Fibroblast of the aortic adventitia (primary cell): ENCODE data around the gene CALML5. TPM values are rescaled to one million over a fixed set of nuclear protein-coding genes. Genes with fewer than 3 reads are reported as not detected.

Experiments
- DNase-seq: peaks from one replicate; pipeline ENCODE4 v3.0.0-alpha.2; 2010; ENCODE audit warnings: low read depth
- H3K4me3 ChIP-seq: 2 replicates; pipeline ENCODE4 v1.5.1; 2011; ENCODE audit warnings: low read depth, mild to moderate bottlenecking, control low read depth, low read length, moderate library complexity
- total RNA-seq: library from RNA; depleted of rRNA; stranded (reverse); fragments of >200 nt; gene quantifications from 2 replicates; pipeline ENCODE4 v1.2.3, GENCODE V29; 2012; ENCODE audit warnings: low replicate concordance
- TF ChIP-seq, protein P1 (sequence below): IDR thresholded peaks from 2 replicates; pipeline ENCODE4 v1.5.1; 2011; ENCODE audit warnings: mild to moderate bottlenecking, low read length, control low read depth, inconsistent platforms; ENCODE audit not compliant: insufficient read depth

The CALML5 gene
- total RNA-seq, 1 donor, result not detected

DNA sequence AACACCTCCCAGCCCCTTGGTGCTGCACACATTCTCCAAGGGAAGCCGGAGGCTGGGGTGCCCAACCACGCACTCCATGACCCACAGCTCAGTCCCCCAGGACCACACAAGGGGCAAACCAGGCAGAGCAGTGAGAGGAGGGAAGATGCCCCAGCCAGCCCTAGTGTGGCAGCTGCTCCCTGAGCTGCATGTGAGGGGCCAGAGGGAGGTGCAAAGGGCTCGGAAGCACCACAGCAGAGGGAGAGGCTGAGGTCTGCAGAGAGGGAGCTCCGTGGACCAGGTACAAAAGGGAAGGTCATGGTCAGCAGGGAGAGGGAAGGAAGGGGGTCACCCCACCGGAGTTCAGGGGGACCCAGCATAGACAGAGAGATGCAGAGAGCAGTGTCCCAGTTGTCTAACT, 1.5 kb upstream of the CALML5 start:
- DNase-seq, result no peak
- TF ChIP-seq, protein P1, sequence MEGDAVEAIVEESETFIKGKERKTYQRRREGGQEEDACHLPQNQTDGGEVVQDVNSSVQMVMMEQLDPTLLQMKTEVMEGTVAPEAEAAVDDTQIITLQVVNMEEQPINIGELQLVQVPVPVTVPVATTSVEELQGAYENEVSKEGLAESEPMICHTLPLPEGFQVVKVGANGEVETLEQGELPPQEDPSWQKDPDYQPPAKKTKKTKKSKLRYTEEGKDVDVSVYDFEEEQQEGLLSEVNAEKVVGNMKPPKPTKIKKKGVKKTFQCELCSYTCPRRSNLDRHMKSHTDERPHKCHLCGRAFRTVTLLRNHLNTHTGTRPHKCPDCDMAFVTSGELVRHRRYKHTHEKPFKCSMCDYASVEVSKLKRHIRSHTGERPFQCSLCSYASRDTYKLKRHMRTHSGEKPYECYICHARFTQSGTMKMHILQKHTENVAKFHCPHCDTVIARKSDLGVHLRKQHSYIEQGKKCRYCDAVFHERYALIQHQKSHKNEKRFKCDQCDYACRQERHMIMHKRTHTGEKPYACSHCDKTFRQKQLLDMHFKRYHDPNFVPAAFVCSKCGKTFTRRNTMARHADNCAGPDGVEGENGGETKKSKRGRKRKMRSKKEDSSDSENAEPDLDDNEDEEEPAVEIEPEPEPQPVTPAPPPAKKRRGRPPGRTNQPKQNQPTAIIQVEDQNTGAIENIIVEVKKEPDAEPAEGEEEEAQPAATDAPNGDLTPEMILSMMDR, result no peak
- H3K4me3 ChIP-seq, result no peak overlapping the region

DNA sequence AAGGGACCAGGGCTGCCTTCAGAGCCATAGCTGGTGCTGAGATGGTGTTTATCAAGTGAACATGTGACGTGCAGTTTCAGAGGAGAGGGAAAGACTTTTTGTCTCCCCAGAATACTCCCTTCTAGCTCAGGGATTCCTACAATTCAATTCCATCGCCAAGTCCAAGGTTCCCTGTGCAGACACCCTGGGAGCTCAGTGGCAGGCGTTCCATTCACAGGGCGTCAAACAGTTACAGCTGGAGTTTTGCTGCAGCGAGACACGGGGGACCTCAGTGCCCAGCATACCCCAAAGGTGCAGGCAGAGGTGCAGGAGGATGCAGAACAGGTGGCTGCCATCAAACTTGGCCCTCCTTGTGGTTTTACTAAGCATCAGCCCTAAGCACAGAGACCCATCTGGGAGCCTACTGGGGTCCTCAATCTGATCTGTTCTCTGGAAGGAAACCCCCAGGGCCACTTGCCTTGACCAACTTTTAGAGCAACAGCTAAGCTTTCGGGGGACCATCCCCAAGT, 846 bp upstream of the CALML5 start:
- no peak for DNase-seq
- TF ChIP-seq, protein P1, result no peak
- H3K4me3 ChIP-seq, result no peak overlapping the region

DNA sequence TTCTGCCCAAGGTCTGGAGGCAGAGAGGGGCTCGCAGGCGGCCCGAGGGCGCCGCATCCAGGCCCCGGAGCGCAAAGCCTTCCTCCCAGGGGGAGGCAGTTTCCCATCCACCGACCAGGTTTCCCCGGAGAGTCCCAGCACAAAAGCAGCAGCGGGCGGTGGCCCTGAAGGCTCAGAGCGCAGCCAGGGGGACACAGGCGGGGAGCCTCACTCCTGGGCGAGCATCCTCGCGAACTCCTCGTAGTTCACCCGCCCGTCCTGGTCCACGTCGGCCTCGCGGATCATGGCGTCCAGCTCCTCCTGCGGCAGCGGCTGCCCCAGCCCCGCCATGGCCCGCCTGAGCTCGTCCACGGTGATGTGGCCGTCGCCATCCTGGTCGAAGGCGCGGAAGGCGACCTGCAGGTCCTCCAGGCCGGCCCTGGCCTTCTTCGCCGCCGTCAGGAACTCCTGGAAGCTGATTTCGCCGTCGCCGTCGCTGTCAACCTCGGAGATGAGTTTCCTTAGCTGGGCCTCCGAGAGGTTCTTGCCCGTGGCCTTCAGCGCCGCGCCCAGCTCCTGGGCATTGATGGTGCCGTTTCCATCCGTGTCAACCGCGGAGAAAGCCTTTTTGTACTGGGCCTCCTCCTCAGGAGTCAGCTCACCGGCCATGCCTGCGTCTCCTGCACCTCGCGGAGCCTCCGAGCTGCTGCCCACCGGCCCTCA, 428 bp downstream of the CALML5 start:
- DNase-seq, result no peak
- no peak overlapping the region for H3K4me3 ChIP-seq
- TF ChIP-seq, protein P1, result no peak

DNA sequence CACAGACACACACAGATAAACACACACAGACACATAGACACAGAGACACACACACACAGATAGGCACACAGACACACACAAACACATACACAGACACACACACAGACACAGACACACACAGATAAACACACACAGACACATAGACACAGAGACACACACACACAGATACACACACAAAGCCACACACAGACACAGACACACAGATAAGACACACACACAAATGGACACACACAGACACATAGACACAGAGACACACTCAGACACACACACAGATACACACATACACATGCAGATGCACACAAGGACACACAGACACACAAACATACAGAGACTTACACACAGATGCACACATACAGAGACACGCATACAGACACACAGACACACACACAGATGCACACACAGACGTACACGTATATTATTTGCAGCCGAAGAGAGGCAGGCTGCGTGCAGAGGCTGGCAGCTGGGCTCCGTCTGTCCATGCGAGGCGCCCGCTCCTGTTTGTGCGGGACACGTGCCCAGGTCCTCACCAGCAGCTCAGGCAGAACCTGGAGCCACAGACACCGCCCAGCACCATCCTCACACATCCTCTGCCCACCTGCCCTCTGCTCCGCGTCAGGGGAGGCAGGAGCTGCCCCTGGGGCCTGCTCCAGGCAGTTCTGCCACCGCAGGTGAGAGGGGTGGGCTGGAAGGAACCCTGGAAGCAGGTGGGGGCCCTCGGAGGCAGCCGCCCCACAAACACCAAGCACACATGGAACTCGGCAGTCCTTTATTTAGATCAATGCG, 1.2 kb downstream of the CALML5 start:
- no peak overlapping the region for H3K4me3 ChIP-seq
- DNase-seq, result no peak
- TF ChIP-seq, protein P1, result no peak

- DNase-seq, result no peak
- TF ChIP-seq, protein P1, result no peak
Observed at GRCh38 chr10:5497289-5497688, 2.1 kb downstream of the CALML5 start.

GRCh38 chr10:5496261-5497250, 2.8 kb downstream of the CALML5 start:
- DNase-seq, result no peak
- TF ChIP-seq, protein P1, result no peak
- H3K4me3 ChIP-seq, result no peak overlapping the region

More at GRCh38 chr10:5497289-5497688, 2.1 kb downstream of the CALML5 start:
- H3K4me3 ChIP-seq, result no peak overlapping the region
